HL-60 (cell line): Measurements from ENCODE around the gene TCHP.

Experiments used
- DNase-seq, 2 experiments: peaks; one replicate each; pipeline ENCODE4 v3.0.0-alpha.2; 2010 to 2020; ENCODE audit warnings: low read depth in 1 of 2, low spot score in 1 of 2
- H3K27ac ChIP-seq: fragments of 250-450 bp; sonication (Bioruptor Pico); replicated peaks from 2 replicates; pipeline ENCODE4 v1.5.1; 2020; ENCODE audit warnings: mild to moderate bottlenecking, moderate library complexity
- H3K27me3 ChIP-seq: fragments of 250-450 bp; sonication (Bioruptor Pico); 2 replicates; pipeline ENCODE4 v1.5.1; 2021; ENCODE audit warnings: mild to moderate bottlenecking, moderate library complexity; ENCODE audit not compliant: insufficient read depth, poor library complexity, severe bottlenecking
- H3K4me3 ChIP-seq: replicated peaks from 2 replicates; pipeline ENCODE4 v1.5.1; 2011; ENCODE audit warnings: mild to moderate bottlenecking, control low read depth, low read length; ENCODE audit not compliant: insufficient read depth
- GABPA ChIP-seq: IDR thresholded peaks from 2 replicates; pipeline ENCODE4 v1.6.1; 2012; ENCODE audit warnings: low read depth
- POLR2AphosphoS5 ChIP-seq: IDR thresholded peaks from 2 replicates; pipeline ENCODE4 v1.6.1; 2012; ENCODE audit warnings: low read depth
- SPI1 ChIP-seq: IDR thresholded peaks from 2 replicates; pipeline ENCODE4 v1.6.1; 2012; ENCODE audit warnings: low read depth, mild to moderate bottlenecking, borderline replicate concordance
- TF ChIP-seq, protein P1 (sequence below): IDR thresholded peaks from 2 replicates; pipeline ENCODE4 v1.6.1; 2012; ENCODE audit warnings: low read depth; ENCODE audit not compliant: insufficient replicate concordance
- TF ChIP-seq, protein P2 (sequence below): IDR thresholded peaks from one replicate; pipeline ENCODE4 v1.5.1; 2011; ENCODE audit warnings: low read length, control low read depth, inconsistent platforms; ENCODE audit not compliant: insufficient read depth

The TCHP gene

GRCh38 chr12:109958374-109958773 lies 58.3 kb downstream of the TCHP start:
- no peaks in the 10 kb centered on the region for H3K27me3 ChIP-seq
- DNase-seq = no peak
- TF ChIP-seq, protein P1, sequence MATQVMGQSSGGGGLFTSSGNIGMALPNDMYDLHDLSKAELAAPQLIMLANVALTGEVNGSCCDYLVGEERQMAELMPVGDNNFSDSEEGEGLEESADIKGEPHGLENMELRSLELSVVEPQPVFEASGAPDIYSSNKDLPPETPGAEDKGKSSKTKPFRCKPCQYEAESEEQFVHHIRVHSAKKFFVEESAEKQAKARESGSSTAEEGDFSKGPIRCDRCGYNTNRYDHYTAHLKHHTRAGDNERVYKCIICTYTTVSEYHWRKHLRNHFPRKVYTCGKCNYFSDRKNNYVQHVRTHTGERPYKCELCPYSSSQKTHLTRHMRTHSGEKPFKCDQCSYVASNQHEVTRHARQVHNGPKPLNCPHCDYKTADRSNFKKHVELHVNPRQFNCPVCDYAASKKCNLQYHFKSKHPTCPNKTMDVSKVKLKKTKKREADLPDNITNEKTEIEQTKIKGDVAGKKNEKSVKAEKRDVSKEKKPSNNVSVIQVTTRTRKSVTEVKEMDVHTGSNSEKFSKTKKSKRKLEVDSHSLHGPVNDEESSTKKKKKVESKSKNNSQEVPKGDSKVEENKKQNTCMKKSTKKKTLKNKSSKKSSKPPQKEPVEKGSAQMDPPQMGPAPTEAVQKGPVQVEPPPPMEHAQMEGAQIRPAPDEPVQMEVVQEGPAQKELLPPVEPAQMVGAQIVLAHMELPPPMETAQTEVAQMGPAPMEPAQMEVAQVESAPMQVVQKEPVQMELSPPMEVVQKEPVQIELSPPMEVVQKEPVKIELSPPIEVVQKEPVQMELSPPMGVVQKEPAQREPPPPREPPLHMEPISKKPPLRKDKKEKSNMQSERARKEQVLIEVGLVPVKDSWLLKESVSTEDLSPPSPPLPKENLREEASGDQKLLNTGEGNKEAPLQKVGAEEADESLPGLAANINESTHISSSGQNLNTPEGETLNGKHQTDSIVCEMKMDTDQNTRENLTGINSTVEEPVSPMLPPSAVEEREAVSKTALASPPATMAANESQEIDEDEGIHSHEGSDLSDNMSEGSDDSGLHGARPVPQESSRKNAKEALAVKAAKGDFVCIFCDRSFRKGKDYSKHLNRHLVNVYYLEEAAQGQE = no peak
- TF ChIP-seq GABPA = no peak
- no peak for TF ChIP-seq POLR2AphosphoS5
- TF ChIP-seq SPI1 = no peak
- TF ChIP-seq, protein P2, sequence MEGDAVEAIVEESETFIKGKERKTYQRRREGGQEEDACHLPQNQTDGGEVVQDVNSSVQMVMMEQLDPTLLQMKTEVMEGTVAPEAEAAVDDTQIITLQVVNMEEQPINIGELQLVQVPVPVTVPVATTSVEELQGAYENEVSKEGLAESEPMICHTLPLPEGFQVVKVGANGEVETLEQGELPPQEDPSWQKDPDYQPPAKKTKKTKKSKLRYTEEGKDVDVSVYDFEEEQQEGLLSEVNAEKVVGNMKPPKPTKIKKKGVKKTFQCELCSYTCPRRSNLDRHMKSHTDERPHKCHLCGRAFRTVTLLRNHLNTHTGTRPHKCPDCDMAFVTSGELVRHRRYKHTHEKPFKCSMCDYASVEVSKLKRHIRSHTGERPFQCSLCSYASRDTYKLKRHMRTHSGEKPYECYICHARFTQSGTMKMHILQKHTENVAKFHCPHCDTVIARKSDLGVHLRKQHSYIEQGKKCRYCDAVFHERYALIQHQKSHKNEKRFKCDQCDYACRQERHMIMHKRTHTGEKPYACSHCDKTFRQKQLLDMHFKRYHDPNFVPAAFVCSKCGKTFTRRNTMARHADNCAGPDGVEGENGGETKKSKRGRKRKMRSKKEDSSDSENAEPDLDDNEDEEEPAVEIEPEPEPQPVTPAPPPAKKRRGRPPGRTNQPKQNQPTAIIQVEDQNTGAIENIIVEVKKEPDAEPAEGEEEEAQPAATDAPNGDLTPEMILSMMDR = no peak
- H3K4me3 ChIP-seq = no peak overlapping the region
- no peak overlapping the region for H3K27ac ChIP-seq

GRCh38 chr12:109959411-109960093 lies 59.5 kb downstream of the TCHP start:
- TF ChIP-seq POLR2AphosphoS5 (no peak), GABPA (no peak), SPI1 (no peak)
- TF ChIP-seq, protein P1 = no peak
- TF ChIP-seq, protein P2 = no peak
- no peak overlapping the region for H3K27ac ChIP-seq

GRCh38 chr12:109961201-109961600 lies 61.1 kb downstream of the TCHP start:
- Histone ChIP-seq H3K4me3 (no peak overlapping the region), H3K27ac (no peak overlapping the region), H3K27me3 (no peaks in the 10 kb centered on the region)
- no peak for DNase-seq
- TF ChIP-seq, protein P2 = no peak
- TF ChIP-seq, protein P1 = no peak
- TF ChIP-seq SPI1 (no peak), POLR2AphosphoS5 (no peak), GABPA (no peak)

More at GRCh38 chr12:109959411-109960093, 59.5 kb downstream of the TCHP start:
- Histone ChIP-seq H3K27me3 (no peaks in the 10 kb centered on the region), H3K4me3 (no peak overlapping the region)
- no peak for DNase-seq
